ENCODE results near the gene HOXD1. TPM values are rescaled to one million over a fixed set of nuclear protein-coding genes. Genes with fewer than 3 reads are reported as not detected.

The HOXD1 gene
- total and polyA plus RNA-seq, 10 donors = 0.49 to 4.5 (median 1.4) TPM

Small RNAs within 50 kb of the gene (microRNA-seq; reads per million reads assigned to microRNA genes)
- gene MIR10B = 20,246 to 23,982 (median 20,719) reads per million in 3 donors

Small RNAs within 50 kb of the gene (small RNA-seq; reads per million reads assigned to genes)
- 129,482 to 271,741 (median 218,708) reads per million in 4 donors for gene MIR10B

Other genes starting within 250 kb of the HOXD1 start
- gene LNPK, start 186.4 kb upstream of the HOXD1 start, total RNA-seq = 10 to 100 TPM; 15.1 to 31.9 (median 23.6) TPM
- 1 to 10 TPM; 2.1 to 3.0 (median 2.5) TPM for gene LNPK, start 186.4 kb upstream of the HOXD1 start, polyA plus RNA-seq
- not detected for gene EVX2, start 104.7 kb upstream of the HOXD1 start, total RNA-seq
- not detected for gene EVX2, start 104.7 kb upstream of the HOXD1 start, polyA plus RNA-seq
- gene HOXD13, start 95.9 kb upstream of the HOXD1 start, total RNA-seq = not detected
- gene HOXD13, start 95.9 kb upstream of the HOXD1 start, polyA plus RNA-seq = not detected
- gene HOXD12, start 88.9 kb upstream of the HOXD1 start, total RNA-seq = not detected
- not detected for gene HOXD12, start 88.9 kb upstream of the HOXD1 start, polyA plus RNA-seq
- gene HOXD11, start 81.4 kb upstream of the HOXD1 start, total RNA-seq = not detected
- gene HOXD11, start 81.4 kb upstream of the HOXD1 start, polyA plus RNA-seq = not detected
- gene HOXD10, start 71.9 kb upstream of the HOXD1 start, total RNA-seq = not detected
- gene HOXD10, start 71.9 kb upstream of the HOXD1 start, polyA plus RNA-seq = under 1 TPM in 1 of 3 donors, not detected in 2; 0.06 TPM
- gene HOXD9, start 65.9 kb upstream of the HOXD1 start, total RNA-seq = 1 to 10 TPM; 1.1 to 4.0 (median 2.9) TPM
- gene HOXD9, start 65.9 kb upstream of the HOXD1 start, polyA plus RNA-seq = 1 to 10 TPM; 1.2 to 3.6 (median 1.5) TPM
- gene HOXD8, start 59.0 kb upstream of the HOXD1 start, total RNA-seq = 10 to 100 TPM; 10.5 to 27.0 (median 16.8) TPM
- gene HOXD8, start 59.0 kb upstream of the HOXD1 start, polyA plus RNA-seq = 10 to 100 TPM in 1 of 3 donors, 1 to 10 TPM in 2; 4.7 to 15.7 (median 6.0) TPM
- gene HOXD4, start 37.1 kb upstream of the HOXD1 start, total RNA-seq = 1 to 10 TPM; 3.9 to 9.8 (median 8.3) TPM
- gene HOXD4, start 37.1 kb upstream of the HOXD1 start, polyA plus RNA-seq = 1 to 10 TPM in 2 of 3 donors, under 1 TPM in 1; 0.88 to 5.1 (median 2.1) TPM
- 10 to 100 TPM in 2 of 7 donors, 1 to 10 TPM in 5; 4.5 to 15.3 (median 9.8) TPM for gene HOXD3, start 31.4 kb upstream of the HOXD1 start, total RNA-seq
- 1 to 10 TPM; 1.2 to 4.4 (median 1.7) TPM for gene HOXD3, start 31.4 kb upstream of the HOXD1 start, polyA plus RNA-seq
- gene MTX2, start 80.8 kb downstream of the HOXD1 start, total RNA-seq = 10 to 100 TPM; 11.1 to 23.1 (median 15.7) TPM
- gene MTX2, start 80.8 kb downstream of the HOXD1 start, polyA plus RNA-seq = 10 to 100 TPM; 31.4 to 33.8 (median 32.7) TPM